Measurements from ENCODE around the gene RFX5. TPM values are rescaled to one million over a fixed set of nuclear protein-coding genes. Genes with fewer than 3 reads are reported as not detected.

RFX5 gene
- total and polyA plus RNA-seq, 2 of the 13 experiments (the other 11 are each of a cell fraction or from before 2014, with no cell fraction given), result 17.9 to 36.2 TPM

GRCh38 chr1:151346769-151347522 lies at the start of gene RFX5 (continued):
- TF ChIP-seq ZNF501 (CRISPR knock-in tag; IDR thresholded peaks at IDR 0.05), result peak; percentile 47; the same call in 1 of the 2 replicates
- TF ChIP-seq HINFP (CRISPR knock-in tag; IDR thresholded peaks at IDR 0.05; ENCODE audit: low read depth), result no peak
- TF ChIP-seq ZBTB3 (CRISPR knock-in tag; IDR thresholded peaks at IDR 0.05; ENCODE audit: borderline replicate concordance, low read depth), result no peak
- no peak for TF ChIP-seq HNF1A (IDR thresholded peaks at IDR 0.05; ENCODE audit: low read depth)
- TF ChIP-seq HNF1A (CRISPR knock-in tag; IDR thresholded peaks at IDR 0.05; ENCODE audit: borderline replicate concordance), result no peak
- no peak for TF ChIP-seq PAF1 (CRISPR knock-in tag; IDR thresholded peaks at IDR 0.05)
- TF ChIP-seq ARID4A (CRISPR knock-in tag; IDR thresholded peaks at IDR 0.05; ENCODE audit: borderline replicate concordance), result peak; percentile 73; the same call in 1 of the 2 replicates
- no peak for TF ChIP-seq TMF1 (CRISPR knock-in tag; IDR thresholded peaks at IDR 0.05; ENCODE audit: low read depth)
- peak; percentile 95 for TF ChIP-seq PRPF4 (IDR thresholded peaks at IDR 0.05; ENCODE audit: low read depth, low read length, poor library complexity, severe bottlenecking)
- TF ChIP-seq ZNF816 (CRISPR knock-in tag; IDR thresholded peaks at IDR 0.05; ENCODE audit: borderline replicate concordance), result no peak
- no peak for TF ChIP-seq WIZ (CRISPR knock-in tag; IDR thresholded peaks at IDR 0.05)
- TF ChIP-seq SP4 (CRISPR knock-in tag; IDR thresholded peaks at IDR 0.05), result peak; percentile 33; the same call in 1 of the 2 replicates
- TF ChIP-seq ZNF484 (CRISPR knock-in tag; IDR thresholded peaks at IDR 0.05; ENCODE audit: borderline replicate concordance, low read depth), result no peak
- TF ChIP-seq NFYC (CRISPR knock-in tag; IDR thresholded peaks at IDR 0.05), result peak; percentile 89
- no peak for TF ChIP-seq MIER3 (CRISPR knock-in tag; IDR thresholded peaks at IDR 0.05; ENCODE audit: borderline replicate concordance)
- TF ChIP-seq RNF219 (CRISPR knock-in tag; IDR thresholded peaks at IDR 0.05), result no peak

All from HepG2 (cell line).